IPS DF 4.7 (cell line): ENCODE results near the gene OR1D2.
A peak's percentile ranks its signal among the peaks of the same experiment; 100 is the strongest.
"Not testable (repeated sequence)": the region's sequence is repeated elsewhere in the genome, so short reads cannot be mapped to it uniquely, and the experiment has no call there.

ENCODE experiments used
- DNase-seq: peaks from one replicate; pipeline ENCODE4 v3.0.0-alpha.2; 2013; ENCODE audit warnings: low spot score; ENCODE audit errors: extremely low read depth

Gene OR1D2

GRCh38 chr17:3104322-3104721 lies at the start of gene OR1D2:
TSS of gene OR1D2 (minus strand) at chr17:3104422. CDS start at chr17:3092996, 11,426 bp downstream.
- no peak for DNase-seq

- not testable (repeated sequence) for DNase-seq
Observed at GRCh38 chr17:3137494-3137893, 33.3 kb upstream of the OR1D2 start.

GRCh38 chr17:3127451-3127850 lies 23.2 kb upstream of the OR1D2 start, which contains the start of gene OR1G1:
TSS of gene OR1G1 (minus strand) at chr17:3127551. CDS start at chr17:3127551, 0 bp downstream.
- no peak for DNase-seq

- DNase-seq: not testable (repeated sequence)
Observed at GRCh38 chr17:3073850-3074249, 30.4 kb downstream of the OR1D2 start.

- DNase-seq: not testable (repeated sequence)
Observed at GRCh38 chr17:3065192-3065591, 39.0 kb downstream of the OR1D2 start.

GRCh38 chr17:3063507-3063906 lies 40.7 kb downstream of the OR1D2 start, which contains the start of gene OR1D5:
TSS of gene OR1D5 (minus strand) at chr17:3063607. CDS start at chr17:3063607, 0 bp downstream.
- not testable (repeated sequence) for DNase-seq

GRCh38 chr17:3062824-3063377 lies 41.3 kb downstream of the OR1D2 start:
- not testable (repeated sequence) for DNase-seq

GRCh38 chr17:3054868-3055267 lies 49.4 kb downstream of the OR1D2 start:
- DNase-seq: not testable (repeated sequence)

- no peak for DNase-seq
Observed at GRCh38 chr17:3049705-3050295, 54.4 kb downstream of the OR1D2 start.

GRCh38 chr17:3048727-3049471 lies 55.3 kb downstream of the OR1D2 start:
- peak; percentile 93 for DNase-seq

GRCh38 chr17:3046753-3047152 lies 57.5 kb downstream of the OR1D2 start:
- DNase-seq: no peak

GRCh38 chr17:3043737-3044365 lies 60.4 kb downstream of the OR1D2 start:
- no peak for DNase-seq

GRCh38 chr17:3040882-3041281 lies 63.3 kb downstream of the OR1D2 start:
- DNase-seq: no peak

GRCh38 chr17:3039736-3040135 lies 64.5 kb downstream of the OR1D2 start:
- no peak for DNase-seq

GRCh38 chr17:3038941-3039340 lies 65.3 kb downstream of the OR1D2 start:
- no peak for DNase-seq
